Kidney (tissue), 14 donors: ENCODE results near the gene TRNP1. TPM values are rescaled to one million over a fixed set of nuclear protein-coding genes. Genes with fewer than 3 reads are reported as not detected.

Source experiments
- DNase-seq, 5 donors: peaks; one replicate each; pipeline ENCODE4 v3.0.0-alpha.2; 2013 to 2020
- FAIRE-seq: peaks from 2 replicates; lab custom pipeline; 2012; peaks lifted over from hg19 to GRCh38; lab: Jason Lieb, UNC
- H3K27ac ChIP-seq, 2 donors: one replicate each; pipeline ENCODE4 v1.7.0; 2013; ENCODE audit warnings: low read depth in 2 of 2, low read length in 2 of 2, inconsistent platforms in 1 of 2
- H3K27me3 ChIP-seq: one replicate; pipeline ENCODE4 v1.7.1; 2013; ENCODE audit warnings: low read length, inconsistent platforms; ENCODE audit not compliant: control insufficient read depth, insufficient read depth
- H3K36me3 ChIP-seq, 3 donors: one replicate each; pipeline versions ENCODE4 v1.7.0 to v1.7.1; 2013; ENCODE audit warnings: low read length in 3 of 3, control low read depth in 1 of 3, inconsistent platforms in 1 of 3; ENCODE audit not compliant: insufficient read depth in 3 of 3, control insufficient read depth in 2 of 3
- H3K4me1 ChIP-seq, 3 donors: one replicate each; pipeline versions ENCODE4 v1.7.0 to v1.7.1; 2013; ENCODE audit warnings: low read length in 3 of 3, inconsistent platforms in 1 of 3, low read depth in 1 of 3; ENCODE audit not compliant: control insufficient read depth in 2 of 3, insufficient read depth in 2 of 3
- H3K4me3 ChIP-seq, 3 donors: one replicate each; pipeline versions ENCODE4 v1.7.0 to v1.8.1; 2013; ENCODE audit warnings: low read length in 3 of 3, control low read depth in 1 of 3, inconsistent platforms in 1 of 3
- H3K9ac ChIP-seq, 3 donors: one replicate each; pipeline versions ENCODE4 v1.7.0 to v1.7.1; 2013; ENCODE audit warnings: low read length in 3 of 3, control low read depth in 1 of 3, inconsistent platforms in 1 of 3
- H3K9me3 ChIP-seq, 3 donors: one replicate each; pipeline versions ENCODE4 v1.7.0 to v1.7.1; 2013; ENCODE audit warnings: low read length in 3 of 3, control low read depth in 1 of 3, inconsistent platforms in 1 of 3; ENCODE audit not compliant: control insufficient read depth in 2 of 3, insufficient read depth in 1 of 3
- intact Hi-C: fragments of 100-400 bp; cut with DNase I; formaldehyde crosslinking; loops from one replicate; pipeline ENCODE4 v1.11.1; 2022
- polyA plus RNA-seq: library from polyadenylated mRNA; stranded (reverse); fragments of 350-450 nt; fragmentation: Illumina TruSeq; extraction: RNeasy Lipid Tissue Mini Kit (QIAGEN cat#74804); gene quantifications from one replicate; pipeline ENCODE4 v1.2.3, GENCODE V29; 2014; ENCODE audit warnings: low read depth, low replicate concordance; ENCODE audit not compliant: insufficient read depth
- total RNA-seq: library from RNA; stranded (reverse); fragmentation: NEBNext Ultra II Directional; extraction: Animal tissue kit (Norgen Biotek cat#: 25700); gene quantifications from one replicate; pipeline ENCODE4 v1.2.1, GENCODE V29; 2021
- TF ChIP-seq, protein P1 (sequence below): IDR thresholded peaks from 3 replicates; pipeline ENCODE4 v1.5.1; 2012; ENCODE audit warnings: mild to moderate bottlenecking, moderate library complexity, borderline replicate concordance; ENCODE audit not compliant: insufficient read depth; ENCODE audit errors: extremely low read depth
- donor health status: control.
- donor health status: control.
- donor health status: control.
- donor health status: control.
- donor health status: control.
- donor health status: DM: yes; HTN: yes; CAD: no.
- donor health status: Normal renal cell carcinoma (clear cell type).

Gene TRNP1
- total and polyA plus RNA-seq, 2 donors from 2014 or later, result 33.0 to 38.3 TPM

DNA sequence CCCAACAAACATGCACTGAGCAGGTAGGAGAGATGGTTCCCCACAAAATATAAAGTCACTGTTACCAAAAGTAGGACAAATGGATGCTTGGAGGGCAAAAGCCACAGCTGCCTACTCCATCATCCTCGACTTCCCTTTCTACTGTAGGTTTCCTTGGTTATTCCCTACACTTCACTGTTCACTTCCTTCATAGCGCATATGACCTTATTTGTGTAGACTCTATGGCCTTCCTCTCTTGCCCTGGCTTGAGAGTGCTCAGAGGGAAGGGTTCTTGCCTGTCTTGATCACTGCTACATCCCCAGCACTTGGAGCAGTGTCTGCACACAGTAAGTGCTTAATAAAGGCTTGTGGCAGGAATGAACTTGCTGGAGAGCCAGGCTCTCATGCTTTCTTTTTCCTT, 14.6 kb upstream of the TRNP1 start:
- H3K4me3 ChIP-seq, result no peak overlapping the region
- intact Hi-C loops, result no loop called here
- DNase-seq, result no peak
- TF ChIP-seq, protein P1, sequence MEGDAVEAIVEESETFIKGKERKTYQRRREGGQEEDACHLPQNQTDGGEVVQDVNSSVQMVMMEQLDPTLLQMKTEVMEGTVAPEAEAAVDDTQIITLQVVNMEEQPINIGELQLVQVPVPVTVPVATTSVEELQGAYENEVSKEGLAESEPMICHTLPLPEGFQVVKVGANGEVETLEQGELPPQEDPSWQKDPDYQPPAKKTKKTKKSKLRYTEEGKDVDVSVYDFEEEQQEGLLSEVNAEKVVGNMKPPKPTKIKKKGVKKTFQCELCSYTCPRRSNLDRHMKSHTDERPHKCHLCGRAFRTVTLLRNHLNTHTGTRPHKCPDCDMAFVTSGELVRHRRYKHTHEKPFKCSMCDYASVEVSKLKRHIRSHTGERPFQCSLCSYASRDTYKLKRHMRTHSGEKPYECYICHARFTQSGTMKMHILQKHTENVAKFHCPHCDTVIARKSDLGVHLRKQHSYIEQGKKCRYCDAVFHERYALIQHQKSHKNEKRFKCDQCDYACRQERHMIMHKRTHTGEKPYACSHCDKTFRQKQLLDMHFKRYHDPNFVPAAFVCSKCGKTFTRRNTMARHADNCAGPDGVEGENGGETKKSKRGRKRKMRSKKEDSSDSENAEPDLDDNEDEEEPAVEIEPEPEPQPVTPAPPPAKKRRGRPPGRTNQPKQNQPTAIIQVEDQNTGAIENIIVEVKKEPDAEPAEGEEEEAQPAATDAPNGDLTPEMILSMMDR, result no peak
- no peak overlapping the region for H3K9ac ChIP-seq
- H3K27me3 ChIP-seq, result no peaks in the 10 kb centered on the region
- FAIRE-seq, result no peak
- H3K9me3 ChIP-seq, result no peaks in the 10 kb centered on the region
- no peaks in the 10 kb centered on the region for H3K4me1 ChIP-seq
- no peak overlapping the region for H3K27ac ChIP-seq
- no peaks in the 10 kb centered on the region for H3K36me3 ChIP-seq

DNA sequence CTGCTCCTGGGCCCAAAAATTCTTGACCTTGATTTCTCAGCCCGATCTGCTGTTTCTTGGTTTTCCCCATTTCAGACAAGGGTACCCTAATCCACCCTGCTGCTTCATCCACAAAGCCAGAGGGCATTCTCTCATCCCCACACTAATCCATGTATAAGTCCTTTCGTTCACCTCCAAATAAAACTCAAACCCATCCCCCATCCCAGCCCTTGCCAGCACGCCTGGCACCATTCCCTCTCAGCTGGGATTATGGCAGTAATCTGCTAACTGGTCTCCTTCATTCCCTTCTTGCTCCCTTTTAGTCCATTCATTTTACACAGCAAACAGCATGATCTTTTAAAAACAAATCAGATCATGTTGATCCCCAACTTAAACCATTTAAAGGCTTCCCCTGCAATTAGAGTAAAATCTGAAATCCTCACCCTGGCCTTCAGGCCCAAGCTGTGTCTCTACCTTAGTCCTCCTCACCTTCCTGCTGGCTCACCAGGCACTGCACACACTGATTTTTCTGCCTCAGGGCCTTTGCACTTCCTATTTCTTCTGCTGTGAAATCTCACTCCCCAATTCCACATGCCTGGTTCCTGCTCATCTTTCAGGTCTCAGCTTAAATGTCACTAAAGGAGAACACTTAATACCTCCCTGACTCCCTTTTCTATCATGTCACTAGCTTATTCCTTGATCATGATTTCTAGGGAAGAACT, 12.2 kb upstream of the TRNP1 start:
- Histone ChIP-seq H3K4me1 (no peaks in the 10 kb centered on the region), H3K4me3 (no peak overlapping the region), H3K9me3 (no peaks in the 10 kb centered on the region), H3K36me3 (no peaks in the 10 kb centered on the region), H3K27me3 (no peaks in the 10 kb centered on the region), H3K27ac (no peak overlapping the region), H3K9ac (no peak overlapping the region)
- FAIRE-seq (no peak), DNase-seq (peak in 1 of 5 donors; percentile 23)
- intact Hi-C loops, result no loop called here
- TF ChIP-seq, protein P1, result no peak

DNA sequence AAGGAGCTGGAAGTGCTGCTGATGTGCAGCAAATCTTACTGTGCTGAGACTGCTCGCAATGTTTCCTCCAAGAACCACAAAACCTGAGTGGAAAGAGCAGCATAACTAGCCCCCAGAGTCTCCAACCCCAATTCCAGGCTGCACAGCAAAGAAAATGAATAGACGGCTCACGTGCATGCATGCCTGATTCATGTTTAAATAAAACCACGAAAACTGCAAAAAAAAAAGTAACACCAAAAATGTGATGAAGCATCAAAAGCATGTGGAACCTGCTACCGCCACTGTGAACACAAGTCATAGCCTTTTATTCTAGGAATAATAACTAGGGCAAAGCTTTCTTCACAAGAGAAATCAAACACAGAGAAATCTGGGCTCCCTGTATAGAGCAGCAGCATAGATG, 9.6 kb upstream of the TRNP1 start:
- no peaks in the 10 kb centered on the region for H3K27me3 ChIP-seq
- no peak overlapping the region for H3K9ac ChIP-seq
- FAIRE-seq, result no peak
- no peaks in the 10 kb centered on the region for H3K36me3 ChIP-seq
- no peaks in the 10 kb centered on the region for H3K4me1 ChIP-seq
- no peak overlapping the region for H3K4me3 ChIP-seq
- TF ChIP-seq, protein P1, result no peak
- no peaks in the 10 kb centered on the region for H3K9me3 ChIP-seq
- no peak overlapping the region for H3K27ac ChIP-seq
- no peak for DNase-seq
- intact Hi-C loops, result no loop called here
